Neural cell (in vitro differentiated cells): ENCODE data around the gene GLIS2. TPM values are rescaled to one million over a fixed set of nuclear protein-coding genes. Genes with fewer than 3 reads are reported as not detected.
A peak's percentile ranks its signal among the peaks of the same experiment; 100 is the strongest.

Source experiments
- H2AFZ ChIP-seq: fragments of 200-600, 300-800 bp; sonication (generic), shearing (Covaris generic); 2 replicates; pipeline ENCODE4 v1.6.0; 2014; ENCODE audit warnings: low read depth, mild to moderate bottlenecking, antibody characterized with exemption, low read length, moderate library complexity
- H3F3A ChIP-seq: fragments of 200-600 bp; shearing (Covaris generic); 2 replicates; pipeline ENCODE4 v1.6.1; 2016; ENCODE audit warnings: mild to moderate bottlenecking, moderate library complexity, mixed read lengths, antibody characterized with exemption, low read length; ENCODE audit not compliant: insufficient read depth, poor library complexity, severe bottlenecking
- H3K27ac ChIP-seq: fragments of 200-600, 300-800 bp; sonication (generic), shearing (Covaris generic); 2 replicates; pipeline ENCODE4 v1.5.1; 2014; ENCODE audit warnings: mild to moderate bottlenecking, low read length, moderate library complexity
- H3K27me3 ChIP-seq: fragments of 300-800, 200-600 bp; sonication (generic), shearing (Covaris generic); 2 replicates; pipeline ENCODE4 v1.6.0; 2014; ENCODE audit warnings: mild to moderate bottlenecking, low read depth, low read length, moderate library complexity; ENCODE audit not compliant: insufficient read depth
- H3K36me3 ChIP-seq: fragments of 300-800, 200-600 bp; sonication (generic), shearing (Covaris generic); 2 replicates; pipeline ENCODE4 v1.5.1; 2014; ENCODE audit warnings: mild to moderate bottlenecking, antibody characterized with exemption, low read length, moderate library complexity; ENCODE audit not compliant: insufficient read depth
- H3K4me2 ChIP-seq: fragments of 300-800, 200-600 bp; sonication (generic), shearing (Covaris generic); 2 replicates; pipeline ENCODE4 v1.6.0; 2014; ENCODE audit warnings: mild to moderate bottlenecking, low read length
- H3K4me3 ChIP-seq: fragments of 300-800, 200-600 bp; sonication (generic), shearing (Covaris generic); 2 replicates; pipeline ENCODE4 v1.5.1; 2014; ENCODE audit warnings: mild to moderate bottlenecking, low read length, moderate library complexity
- H3K79me2 ChIP-seq: fragments of 200-600 bp; shearing (Covaris generic); replicated peaks from 2 replicates; pipeline ENCODE4 v1.6.0; 2014; ENCODE audit warnings: mild to moderate bottlenecking, low read length, moderate library complexity; ENCODE audit not compliant: insufficient read depth
- H3K9ac ChIP-seq: fragments of 300-800, 200-600 bp; sonication (generic), shearing (Covaris generic); 2 replicates; pipeline ENCODE4 v1.6.1; 2016; ENCODE audit warnings: mild to moderate bottlenecking, low read length, mixed read lengths
- H3K9me2 ChIP-seq: fragments of 200-600 bp; shearing (Covaris generic); 2 replicates; pipeline ENCODE4 v1.6.1; 2016; ENCODE audit warnings: mild to moderate bottlenecking, low read length, mixed read lengths; ENCODE audit not compliant: insufficient read depth
- H3K9me3 ChIP-seq: fragments of 200-600, 300-800 bp; sonication (generic), shearing (Covaris generic); 2 replicates; pipeline ENCODE4 v1.6.1; 2016; ENCODE audit warnings: mild to moderate bottlenecking, mixed run types, low read length, moderate library complexity, mixed read lengths
- H4K20me1 ChIP-seq: fragments of 200-600 bp; shearing (Covaris generic); 2 replicates; pipeline ENCODE4 v1.6.1; 2016; ENCODE audit warnings: mild to moderate bottlenecking, mixed run types; ENCODE audit not compliant: insufficient read depth
- CTCF ChIP-seq: fragments of 450-650 bp; IDR thresholded peaks from 2 replicates; pipeline ENCODE4 v1.5.1; 2014; ENCODE audit warnings: antibody characterized with exemption, mild to moderate bottlenecking, moderate library complexity; ENCODE audit not compliant: poor library complexity, severe bottlenecking
- EP300 ChIP-seq: fragments of 450-650 bp; conservative IDR thresholded peaks from 2 replicates; pipeline ENCODE4 v1.6.1; 2014; ENCODE audit warnings: antibody characterized with exemption, mild to moderate bottlenecking, moderate library complexity; ENCODE audit not compliant: poor library complexity, severe bottlenecking
- MXI1 ChIP-seq: fragments of 450-650 bp; conservative IDR thresholded peaks from 2 replicates; pipeline ENCODE4 v1.6.1; 2014; ENCODE audit warnings: antibody characterized with exemption, mild to moderate bottlenecking; ENCODE audit not compliant: poor library complexity, severe bottlenecking
- POLR2AphosphoS5 ChIP-seq: IDR thresholded peaks from 2 replicates; pipeline ENCODE4 v1.6.1; 2012
- RAD21 ChIP-seq: fragments of 450-650 bp; conservative IDR thresholded peaks from 2 replicates; pipeline ENCODE4 v1.6.1; 2014; ENCODE audit warnings: antibody characterized with exemption, mild to moderate bottlenecking, moderate library complexity
- REST ChIP-seq: IDR thresholded peaks from 2 replicates; pipeline ENCODE4 v1.6.1; 2012; ENCODE audit warnings: borderline replicate concordance
- SMC3 ChIP-seq: fragments of 450-650 bp; conservative IDR thresholded peaks from 2 replicates; pipeline ENCODE4 v1.6.1; 2014; ENCODE audit warnings: antibody characterized with exemption, mild to moderate bottlenecking, moderate library complexity; ENCODE audit not compliant: poor library complexity
- TAF1 ChIP-seq: IDR thresholded peaks from 2 replicates; pipeline ENCODE4 v1.6.1; 2012; ENCODE audit warnings: low read depth
- polyA plus RNA-seq: library from polyadenylated mRNA; depleted of rRNA; stranded (reverse); fragments of >200 nt; gene quantifications from 2 replicates; pipeline ENCODE4 v1.2.3, GENCODE V29; 2014

GLIS2 gene
- polyA plus RNA-seq, 1 donor from 2014 or later, result 2.6 TPM

GRCh38 chr16:4285167-4285566 lies 30.7 kb upstream of the GLIS2 start:
- H3K27me3 ChIP-seq, result no peaks in the 10 kb centered on the region
- no peaks in the 10 kb centered on the region for H4K20me1 ChIP-seq
- H3K27ac ChIP-seq, result no peak overlapping the region
- no peak overlapping the region for H3K4me2 ChIP-seq
- H3K9me3 ChIP-seq, result no peaks in the 10 kb centered on the region
- H3F3A ChIP-seq, result no peaks in the 10 kb centered on the region
- H3K9ac ChIP-seq, result no peak overlapping the region
- H3K4me3 ChIP-seq, result no peak overlapping the region
- H3K9me2 ChIP-seq, result no peaks in the 10 kb centered on the region
- H3K79me2 ChIP-seq, result no peaks in the 10 kb centered on the region
- no peaks in the 10 kb centered on the region for H3K36me3 ChIP-seq
- TF ChIP-seq TAF1 (no peak), SMC3 (no peak), MXI1 (no peak), REST (no peak)
- no peak overlapping the region for H2AFZ ChIP-seq

GRCh38 chr16:4288148-4288921 lies 27.5 kb upstream of the GLIS2 start:
- TF ChIP-seq MXI1 (no peak), REST (no peak), EP300 (no peak), RAD21 (peak; percentile 76), SMC3 (peak; percentile 76), POLR2AphosphoS5 (no peak), CTCF (peak; percentile 80)
- Histone ChIP-seq H2AFZ (no peak overlapping the region), H4K20me1 (no peaks in the 10 kb centered on the region), H3K27me3 (no peaks in the 10 kb centered on the region), H3K79me2 (no peaks in the 10 kb centered on the region), H3F3A (no peaks in the 10 kb centered on the region), H3K9me3 (no peaks in the 10 kb centered on the region), H3K27ac (no peak overlapping the region), H3K9me2 (no peaks in the 10 kb centered on the region), H3K9ac (no peak overlapping the region), H3K4me2 (no peak overlapping the region), H3K4me3 (no peak overlapping the region), H3K36me3 (no peaks in the 10 kb centered on the region)
